Gastrocnemius medialis (tissue), 4 donors: ENCODE results near the gene EFCAB11. TPM values are rescaled to one million over a fixed set of nuclear protein-coding genes. Genes with fewer than 3 reads are reported as not detected.

ENCODE experiments used
- ATAC-seq, 2 donors: fragments of 150-250 bp; one replicate each; pipeline ENCODE4 v1.9.1; 2016
- DNase-seq, 2 donors: peaks; one replicate each; pipeline ENCODE4 v3.0.0-alpha.2; 2019
- H3K27ac ChIP-seq, 4 donors: fragments of 200-600 bp; sonication (generic); 1 replicate in 1 of 4; 2 replicates in 3 of 4; pipeline ENCODE4 v1.5.1; 2016 to 2018; ENCODE audit warnings: mild to moderate bottlenecking in 2 of 4, moderate library complexity in 1 of 4
- H3K27me3 ChIP-seq, 3 donors: fragments of 200-600 bp; sonication (generic) in 2 of 3; 1 replicate in 1 of 3; 2 replicates in 2 of 3; pipeline versions ENCODE4 v1.5.1 to v1.6.0; 2016 to 2019; ENCODE audit warnings: mild to moderate bottlenecking in 1 of 3, moderate library complexity in 1 of 3
- H3K36me3 ChIP-seq, 2 donors: fragments of 200-600 bp; sonication (generic) in 1 of 2; one replicate each; pipeline ENCODE4 v1.5.1; 2017 to 2018
- H3K4me1 ChIP-seq, 2 donors: fragments of 200-600 bp; sonication (generic) in 1 of 2; one replicate each; pipeline ENCODE4 v1.5.1; 2016 to 2017; ENCODE audit warnings: mild to moderate bottlenecking in 2 of 2
- H3K4me3 ChIP-seq, 4 donors: fragments of 200-600 bp; sonication (generic) in 3 of 4; 1 replicate in 1 of 4; 2 replicates in 3 of 4; pipeline ENCODE4 v1.5.1; 2016 to 2019; ENCODE audit warnings: mild to moderate bottlenecking in 2 of 4
- H3K9me3 ChIP-seq, 3 donors: fragments of 200-600 bp; sonication (generic) in 2 of 3; 1 replicate in 1 of 3; 2 replicates in 2 of 3; pipeline ENCODE4 v1.5.1; 2016 to 2019
- POLR2A ChIP-seq, 2 donors: fragments of 450-650 bp; IDR thresholded peaks; one replicate each; pipeline ENCODE4 v1.6.1; 2017; ENCODE audit warnings: antibody characterized with exemption in 2 of 2, mild to moderate bottlenecking in 2 of 2, moderate library complexity in 2 of 2
- in situ Hi-C, 4 donors: fragments of 200-750 bp; cut with MboI; loops; one replicate each; pipeline versions ENCODE4 v1.15.0 to v1.8.0; 2017; ENCODE audit warnings: low sequenced_read_pairs in 4 of 4
- intact Hi-C: fragments of 100-400 bp; cut with DNase I; formaldehyde crosslinking; loops from one replicate; pipeline ENCODE4 v1.15.1; 2023; ENCODE audit warnings: low total_unique reads
- total RNA-seq, 4 donors: library from RNA; depleted of rRNA; stranded (reverse); fragments of >200 nt; gene quantifications; one replicate each; pipeline versions ENCODE4 v1.1.0 to v1.2.3, GENCODE V29; 2016
- TF ChIP-seq, protein P1 (sequence below), 5 experiments: fragments of 450-650 bp in 3 of 5; fragments of 200-600 bp in 2 of 5; sonication (generic) in 2 of 5; IDR thresholded peaks in 4 of 5; conservative IDR thresholded peaks in 1 of 5; 1 replicate in 4 of 5; 2 replicates in 1 of 5; pipeline ENCODE4 v1.5.1; 2016 to 2019; ENCODE audit warnings: antibody characterized with exemption in 5 of 5, mild to moderate bottlenecking in 3 of 5, moderate library complexity in 3 of 5

EFCAB11 gene
- total RNA-seq, 4 donors from 2014 or later: 0.69 to 1.6 (median 1.6) TPM

DNA sequence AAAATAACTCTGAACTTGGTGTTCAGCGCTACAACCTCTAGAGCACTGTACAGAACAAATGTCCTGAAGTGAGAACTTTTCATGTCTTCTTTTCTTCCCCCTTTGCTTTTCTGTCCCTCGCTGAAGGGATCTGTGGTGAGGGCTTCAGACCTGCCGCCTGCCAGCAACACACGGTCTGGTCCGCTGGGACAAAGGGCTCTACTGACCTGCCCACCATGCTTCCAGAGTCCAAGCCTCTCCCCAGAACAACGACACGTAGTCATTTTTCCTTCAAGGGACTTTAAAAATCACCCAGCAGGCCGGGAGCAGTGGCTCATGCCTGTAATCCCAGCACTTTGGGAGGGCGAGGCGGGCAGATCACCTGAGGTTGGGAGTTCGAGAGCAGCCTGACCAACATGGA, 140.4 kb downstream of the EFCAB11 start:
- no peaks in the 10 kb centered on the region for H3K9me3 ChIP-seq
- no peaks in the 10 kb centered on the region for H3K27me3 ChIP-seq
- H3K36me3 ChIP-seq: no peaks in the 10 kb centered on the region
- H3K4me3 ChIP-seq: peak overlapping the region in 2 of 4 donors; percentile 3 to 48
- no peaks in the 10 kb centered on the region for H3K4me1 ChIP-seq
- intact Hi-C loops (no loop called here), in situ Hi-C loops (no loop called here)
- TF ChIP-seq, protein P1, sequence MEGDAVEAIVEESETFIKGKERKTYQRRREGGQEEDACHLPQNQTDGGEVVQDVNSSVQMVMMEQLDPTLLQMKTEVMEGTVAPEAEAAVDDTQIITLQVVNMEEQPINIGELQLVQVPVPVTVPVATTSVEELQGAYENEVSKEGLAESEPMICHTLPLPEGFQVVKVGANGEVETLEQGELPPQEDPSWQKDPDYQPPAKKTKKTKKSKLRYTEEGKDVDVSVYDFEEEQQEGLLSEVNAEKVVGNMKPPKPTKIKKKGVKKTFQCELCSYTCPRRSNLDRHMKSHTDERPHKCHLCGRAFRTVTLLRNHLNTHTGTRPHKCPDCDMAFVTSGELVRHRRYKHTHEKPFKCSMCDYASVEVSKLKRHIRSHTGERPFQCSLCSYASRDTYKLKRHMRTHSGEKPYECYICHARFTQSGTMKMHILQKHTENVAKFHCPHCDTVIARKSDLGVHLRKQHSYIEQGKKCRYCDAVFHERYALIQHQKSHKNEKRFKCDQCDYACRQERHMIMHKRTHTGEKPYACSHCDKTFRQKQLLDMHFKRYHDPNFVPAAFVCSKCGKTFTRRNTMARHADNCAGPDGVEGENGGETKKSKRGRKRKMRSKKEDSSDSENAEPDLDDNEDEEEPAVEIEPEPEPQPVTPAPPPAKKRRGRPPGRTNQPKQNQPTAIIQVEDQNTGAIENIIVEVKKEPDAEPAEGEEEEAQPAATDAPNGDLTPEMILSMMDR (IDR thresholded peaks at IDR 0.05 in 4 of 5, conservative IDR thresholded peaks at IDR 0.05 in 1 of 5): no peak
- no peak for TF ChIP-seq POLR2A (IDR thresholded peaks at IDR 0.05)
- DNase-seq (no peak), ATAC-seq (no peak)
- no peak overlapping the region for H3K27ac ChIP-seq

DNA sequence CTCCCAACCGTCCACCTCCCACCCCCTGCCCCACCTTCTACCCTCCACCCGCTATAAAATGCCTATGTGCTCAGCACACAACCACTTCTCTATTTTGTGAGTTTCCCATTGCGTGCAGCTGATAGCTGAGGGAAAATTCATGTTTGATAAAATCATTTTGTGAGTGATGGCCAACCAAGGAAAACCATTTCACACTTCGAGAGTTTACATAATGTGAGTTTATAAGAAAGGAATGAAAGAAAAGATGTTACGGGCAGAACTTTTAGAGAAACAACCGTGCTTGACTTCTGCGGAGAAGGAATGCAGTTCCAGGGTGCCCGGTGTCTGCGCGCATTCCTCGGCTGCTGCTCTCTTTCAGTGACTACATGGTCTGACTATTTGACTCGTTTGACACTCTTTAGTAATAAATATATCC, 140.9 kb downstream of the EFCAB11 start:
- in situ Hi-C loops: no loop called here
- no peaks in the 10 kb centered on the region for H3K4me1 ChIP-seq

DNA sequence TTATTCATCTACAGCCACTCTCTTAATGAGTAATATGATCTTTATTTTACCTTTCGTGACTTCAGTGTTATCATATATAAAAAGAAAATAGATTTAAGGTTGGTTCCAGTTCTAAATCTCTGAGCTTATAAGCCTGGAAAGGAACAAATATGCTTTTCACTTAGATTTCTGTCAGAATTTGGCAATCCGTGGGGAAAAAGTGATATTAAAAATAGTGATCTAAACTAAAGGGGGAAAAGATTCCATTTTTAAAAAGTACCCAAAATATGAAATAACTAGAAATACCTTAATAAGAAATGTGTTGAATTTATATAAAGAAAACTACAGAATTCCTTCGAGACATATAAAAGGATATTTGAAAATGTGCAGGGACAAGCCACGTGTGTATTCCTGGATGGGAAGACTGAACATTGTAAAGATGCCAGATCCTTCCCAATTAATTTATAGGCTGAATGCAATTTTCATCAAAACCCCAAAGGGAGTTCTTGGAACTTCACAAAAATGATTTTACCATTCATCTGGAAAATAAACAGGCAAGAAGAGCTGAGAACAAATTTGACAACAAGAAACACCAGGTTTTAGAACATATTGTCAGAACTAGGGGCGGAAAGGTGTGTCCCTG, 142.5 kb downstream of the EFCAB11 start:
- H3K27me3 ChIP-seq: no peaks in the 10 kb centered on the region
- no peak overlapping the region for H3K4me3 ChIP-seq
- DNase-seq (no peak), ATAC-seq (no peak)
- H3K36me3 ChIP-seq: no peaks in the 10 kb centered on the region
- in situ Hi-C loops (no loop called here), intact Hi-C loops (no loop called here)
- no peaks in the 10 kb centered on the region for H3K9me3 ChIP-seq
- no peak for TF ChIP-seq POLR2A (IDR thresholded peaks at IDR 0.05)
- TF ChIP-seq, protein P1 (IDR thresholded peaks at IDR 0.05 in 4 of 5, conservative IDR thresholded peaks at IDR 0.05 in 1 of 5): no peak
- no peak overlapping the region for H3K27ac ChIP-seq
- H3K4me1 ChIP-seq: no peaks in the 10 kb centered on the region

More for the DNA sequence above, 140.9 kb downstream of the EFCAB11 start:
- no peaks in the 10 kb centered on the region for H3K9me3 ChIP-seq
- H3K4me3 ChIP-seq: peak overlapping the region in 3 of 4 donors; percentile 2 to 48 (median 3)
- no peaks in the 10 kb centered on the region for H3K36me3 ChIP-seq
- no peak for TF ChIP-seq POLR2A (IDR thresholded peaks at IDR 0.05)
- TF ChIP-seq, protein P1 (IDR thresholded peaks at IDR 0.05 in 4 of 5, conservative IDR thresholded peaks at IDR 0.05 in 1 of 5): no peak
- intact Hi-C loops: no loop called here
- DNase-seq (no peak), ATAC-seq (no peak)
- no peak overlapping the region for H3K27ac ChIP-seq
- no peaks in the 10 kb centered on the region for H3K27me3 ChIP-seq

DNA sequence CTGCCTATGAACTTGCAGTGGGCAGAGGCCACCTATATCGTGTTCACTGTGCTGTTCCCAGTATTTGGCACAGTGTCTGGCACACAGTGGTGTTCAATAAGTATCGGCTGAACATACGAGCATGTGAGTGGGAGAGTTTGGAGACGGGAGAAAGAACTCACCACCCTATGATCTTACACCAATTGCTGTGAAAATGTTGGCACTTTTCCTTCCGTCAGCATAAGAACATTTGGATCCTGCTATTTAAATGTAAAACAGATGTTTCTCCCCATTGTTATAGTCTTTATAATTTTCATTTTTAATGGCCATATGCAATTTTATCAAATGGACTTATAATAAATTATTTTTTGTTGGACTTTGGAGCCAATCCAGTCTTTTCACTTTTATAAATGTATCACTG, 144.4 kb downstream of the EFCAB11 start:
- Histone ChIP-seq H3K27ac (no peak overlapping the region), H3K9me3 (no peaks in the 10 kb centered on the region), H3K4me1 (no peaks in the 10 kb centered on the region), H3K27me3 (no peaks in the 10 kb centered on the region), H3K4me3 (no peak overlapping the region), H3K36me3 (no peaks in the 10 kb centered on the region)
- TF ChIP-seq, protein P1 (IDR thresholded peaks at IDR 0.05 in 4 of 5, conservative IDR thresholded peaks at IDR 0.05 in 1 of 5): no peak
- no peak for TF ChIP-seq POLR2A (IDR thresholded peaks at IDR 0.05)
- DNase-seq (no peak), ATAC-seq (no peak)
- intact Hi-C loops (no loop called here), in situ Hi-C loops (no loop called here)

DNA sequence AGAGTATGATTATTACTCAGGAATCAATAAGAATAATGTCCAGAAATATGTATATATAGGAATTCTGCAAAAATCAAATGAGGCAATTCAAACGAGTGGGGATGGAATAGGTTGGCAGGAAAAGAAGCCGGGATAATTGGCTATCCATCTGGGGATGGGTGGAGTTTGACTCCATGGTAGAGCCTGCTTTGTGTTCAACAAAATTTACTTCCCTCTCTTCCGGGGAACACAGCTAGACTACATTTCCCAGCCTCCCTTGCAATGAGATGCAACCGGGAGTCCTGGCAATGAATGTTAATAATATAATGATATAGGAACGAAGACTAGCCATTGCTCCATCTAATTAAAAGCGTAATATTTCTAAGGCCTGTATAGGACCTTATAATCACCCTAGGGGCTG, 146.6 kb downstream of the EFCAB11 start:
- DNase-seq: no peak
- no peak overlapping the region for H3K4me3 ChIP-seq
- TF ChIP-seq POLR2A (IDR thresholded peaks at IDR 0.05): no peak
- TF ChIP-seq, protein P1 (IDR thresholded peaks at IDR 0.05 in 4 of 5, conservative IDR thresholded peaks at IDR 0.05 in 1 of 5): no peak
- no peaks in the 10 kb centered on the region for H3K4me1 ChIP-seq
- no peaks in the 10 kb centered on the region for H3K27me3 ChIP-seq
- H3K36me3 ChIP-seq: no peaks in the 10 kb centered on the region
- in situ Hi-C loops (no loop called here), intact Hi-C loops (no loop called here)
- ATAC-seq: no peak
- no peaks in the 10 kb centered on the region for H3K9me3 ChIP-seq
- no peak overlapping the region for H3K27ac ChIP-seq
